HG03575 (cell line): ENCODE measurements around the gene TRPC1.
A peak's percentile ranks its signal among the peaks of the same experiment; 100 is the strongest.
"Not testable (repeated sequence)": the region's sequence is repeated elsewhere in the genome, so short reads cannot be mapped to it uniquely, and the experiment has no call there.

ENCODE experiments used
- ATAC-seq: cut with Tn5 transposase; IDR thresholded peaks from one replicate; pipeline ENCODE4 v1.9.1; 2021; ENCODE audit not compliant: unreplicated experiment, insufficient number of reproducible peaks, low FRiP score; ENCODE audit errors: extremely low read depth

Gene TRPC1

DNA sequence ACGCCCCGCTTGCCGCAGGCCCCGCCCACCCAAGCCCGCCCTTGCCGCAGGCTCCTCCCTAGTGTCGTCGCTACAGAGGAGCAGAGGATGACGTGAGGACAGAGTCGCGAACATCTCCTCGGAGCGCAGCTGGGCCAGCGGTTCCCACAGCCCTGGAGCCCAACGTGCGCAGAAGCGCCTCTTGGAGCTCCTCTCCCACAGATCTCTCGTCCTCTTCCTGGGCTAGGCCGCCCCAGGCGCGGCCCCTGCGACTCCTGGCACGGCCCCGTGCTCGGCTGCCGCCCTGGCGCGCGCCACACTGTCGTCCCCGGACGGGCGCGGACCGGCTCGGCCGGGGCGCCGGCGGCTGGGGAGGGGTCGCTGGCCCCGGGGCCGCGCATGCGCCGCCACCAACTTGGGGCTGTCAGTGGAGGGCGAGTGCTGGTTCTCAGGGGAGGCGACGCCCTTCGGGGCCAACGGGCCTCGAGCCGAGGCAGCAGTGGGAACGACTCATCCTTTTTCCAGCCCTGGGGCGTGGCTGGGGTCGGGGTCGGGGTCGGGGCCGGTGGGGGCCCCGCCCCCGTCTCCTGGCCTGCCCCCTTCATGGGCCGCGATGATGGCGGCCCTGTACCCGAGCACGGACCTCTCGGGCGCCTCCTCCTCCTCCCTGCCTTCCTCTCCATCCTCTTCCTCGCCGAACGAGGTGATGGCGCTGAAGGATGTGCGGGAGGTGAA lies at the start of gene TRPC1:
TSS of gene TRPC1 (plus strand) at position 67 of the 714 bp plus-strand sequence. CDS start at position 593, 526 bp downstream.
- ATAC-seq: peak; percentile 64

DNA sequence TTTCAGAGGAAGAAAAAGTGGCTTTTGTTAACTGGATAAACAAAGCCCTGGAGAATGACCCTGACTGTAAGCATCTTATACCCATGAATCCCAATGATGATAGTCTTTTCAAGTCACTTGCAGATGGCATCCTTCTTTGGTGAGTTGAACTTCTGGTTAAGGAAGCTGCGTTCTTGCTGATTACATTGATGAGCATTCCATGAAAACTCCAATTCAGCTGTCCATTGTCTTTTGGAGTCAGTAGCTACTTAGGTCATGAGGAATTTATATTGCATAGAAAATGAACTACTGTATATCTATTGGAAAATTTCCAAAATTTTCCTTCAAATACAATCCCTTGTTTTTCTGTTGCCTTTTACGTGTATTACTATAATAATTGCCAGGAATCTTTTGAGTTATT lies 47.7 kb upstream of the TRPC1 start:
- no peak for ATAC-seq

DNA sequence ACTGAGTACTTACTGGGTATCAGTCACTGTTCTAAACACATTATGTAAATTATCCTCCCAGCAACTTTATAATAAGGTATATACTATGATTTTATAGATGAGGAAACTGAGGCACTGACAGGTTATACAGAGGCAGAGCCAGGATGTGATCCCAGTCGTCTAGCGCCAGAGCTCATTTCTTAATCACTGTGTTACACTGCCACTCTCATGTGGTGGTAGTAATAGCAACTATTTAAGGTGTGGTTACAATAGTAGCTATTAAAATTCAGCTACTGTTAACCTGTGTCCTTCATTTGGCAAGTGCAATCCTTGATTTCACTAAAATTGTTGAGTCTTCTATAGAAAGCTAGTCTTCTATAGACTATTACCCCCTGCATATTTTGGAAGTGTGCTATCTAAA lies 43.1 kb upstream of the TRPC1 start:
- ATAC-seq: no peak

DNA sequence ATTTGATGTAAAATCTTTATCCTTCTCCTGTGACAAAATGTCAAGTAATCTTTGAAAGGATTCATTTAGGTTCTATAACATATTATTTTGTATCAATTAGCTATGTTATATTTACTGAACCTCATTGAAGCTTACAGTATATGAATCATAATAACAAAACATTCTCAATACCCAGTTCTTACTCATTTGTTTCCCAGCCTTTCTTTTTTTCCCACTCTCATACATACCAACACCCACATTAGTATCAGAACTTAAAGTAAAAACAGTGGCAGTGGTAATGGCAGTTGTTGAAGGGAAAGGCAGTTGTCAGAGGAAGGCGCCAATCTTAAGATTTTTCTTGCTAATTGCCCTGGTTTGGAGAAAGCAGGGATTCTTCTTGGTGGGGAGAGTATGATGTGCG lies 33.2 kb upstream of the TRPC1 start:
- ATAC-seq: no peak

DNA sequence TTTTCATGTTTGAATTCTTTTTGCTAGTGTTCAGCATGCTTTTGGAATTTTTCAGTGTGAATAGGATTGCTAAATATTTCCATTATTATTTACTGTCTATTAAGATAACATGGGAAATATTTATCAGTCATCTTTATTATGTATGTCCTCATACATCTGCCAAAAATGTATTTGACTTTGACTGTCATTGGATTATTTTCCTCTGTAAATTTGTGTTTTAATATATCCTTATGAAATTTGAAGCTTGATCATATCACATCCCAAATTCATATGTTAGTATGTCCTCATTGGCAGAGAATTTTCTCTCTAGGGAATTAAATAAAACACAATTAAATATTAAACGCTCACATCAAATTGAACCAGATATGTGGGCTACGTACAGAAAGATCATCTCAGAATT lies 32.3 kb upstream of the TRPC1 start:
- no peak for ATAC-seq

DNA sequence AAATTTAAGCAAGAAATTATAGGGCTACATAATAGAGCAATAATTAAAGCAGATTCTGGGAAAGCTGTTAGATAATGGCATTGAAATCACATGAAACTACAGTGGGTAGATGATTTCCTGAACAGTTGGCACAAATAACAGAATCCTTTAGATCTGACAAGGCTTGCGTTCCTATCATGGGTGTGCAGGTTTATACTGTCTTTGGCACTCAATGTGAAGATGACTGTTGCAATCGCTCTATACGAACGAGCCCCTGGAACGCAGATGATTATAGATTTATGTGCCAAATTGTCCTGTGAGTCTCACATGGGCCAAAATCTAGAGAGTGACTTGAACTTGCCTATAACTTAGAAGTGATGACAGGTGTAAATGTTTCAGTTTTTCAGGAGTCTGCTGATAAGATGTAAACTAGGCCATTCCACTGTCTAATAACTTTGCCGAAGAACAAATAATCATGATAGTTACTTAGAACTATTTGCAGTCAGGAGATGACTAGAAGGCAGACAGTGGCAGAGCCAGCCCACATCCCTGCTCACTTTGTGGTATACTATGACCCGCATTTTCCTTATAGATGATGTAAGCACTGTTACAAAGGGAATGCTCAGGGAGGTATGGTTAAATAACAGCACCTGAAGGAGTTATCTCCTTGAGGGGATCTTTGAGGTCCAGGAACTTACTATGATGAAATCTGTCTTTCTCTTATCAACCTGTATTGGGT lies 30.5 kb upstream of the TRPC1 start:
- no peak for ATAC-seq

DNA sequence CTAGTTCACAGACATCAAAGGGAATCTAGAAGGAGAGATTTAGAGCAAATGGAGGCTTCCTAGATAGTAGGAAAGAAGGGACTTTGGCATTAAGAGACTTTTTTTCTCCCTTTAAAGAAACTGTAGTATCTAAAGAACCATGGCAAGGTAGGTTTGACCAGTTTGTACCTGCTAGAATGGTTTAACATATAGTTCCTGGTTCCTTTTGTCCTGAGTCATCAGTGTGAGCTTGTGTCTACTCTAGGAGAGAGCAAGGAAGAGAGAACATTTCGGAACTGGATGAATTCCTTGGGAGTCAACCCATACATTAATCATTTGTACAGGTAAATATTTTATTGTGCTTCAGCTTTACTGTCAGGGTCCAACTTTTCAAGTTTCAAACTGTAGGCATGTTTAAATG lies 29.6 kb upstream of the TRPC1 start:
- ATAC-seq: no peak

DNA sequence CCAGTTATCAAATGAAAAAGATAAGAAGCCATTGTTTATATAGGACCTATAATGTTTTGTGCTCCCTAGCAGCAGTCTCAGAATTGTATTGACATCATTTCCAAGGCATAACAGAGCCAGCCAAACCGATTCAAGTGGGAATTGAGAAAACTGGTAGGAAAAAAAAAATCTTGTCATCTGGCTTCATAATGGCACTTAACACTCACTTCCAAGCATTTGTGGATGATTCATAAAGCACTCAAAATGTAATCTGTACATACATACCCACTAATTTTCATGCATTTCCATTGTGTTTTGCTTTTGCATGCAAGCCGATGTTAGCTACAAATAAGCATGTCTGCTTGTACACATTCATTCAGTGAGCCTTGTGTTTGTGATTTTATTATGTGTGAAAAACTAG lies 18.6 kb upstream of the TRPC1 start:
- ATAC-seq: no peak

DNA sequence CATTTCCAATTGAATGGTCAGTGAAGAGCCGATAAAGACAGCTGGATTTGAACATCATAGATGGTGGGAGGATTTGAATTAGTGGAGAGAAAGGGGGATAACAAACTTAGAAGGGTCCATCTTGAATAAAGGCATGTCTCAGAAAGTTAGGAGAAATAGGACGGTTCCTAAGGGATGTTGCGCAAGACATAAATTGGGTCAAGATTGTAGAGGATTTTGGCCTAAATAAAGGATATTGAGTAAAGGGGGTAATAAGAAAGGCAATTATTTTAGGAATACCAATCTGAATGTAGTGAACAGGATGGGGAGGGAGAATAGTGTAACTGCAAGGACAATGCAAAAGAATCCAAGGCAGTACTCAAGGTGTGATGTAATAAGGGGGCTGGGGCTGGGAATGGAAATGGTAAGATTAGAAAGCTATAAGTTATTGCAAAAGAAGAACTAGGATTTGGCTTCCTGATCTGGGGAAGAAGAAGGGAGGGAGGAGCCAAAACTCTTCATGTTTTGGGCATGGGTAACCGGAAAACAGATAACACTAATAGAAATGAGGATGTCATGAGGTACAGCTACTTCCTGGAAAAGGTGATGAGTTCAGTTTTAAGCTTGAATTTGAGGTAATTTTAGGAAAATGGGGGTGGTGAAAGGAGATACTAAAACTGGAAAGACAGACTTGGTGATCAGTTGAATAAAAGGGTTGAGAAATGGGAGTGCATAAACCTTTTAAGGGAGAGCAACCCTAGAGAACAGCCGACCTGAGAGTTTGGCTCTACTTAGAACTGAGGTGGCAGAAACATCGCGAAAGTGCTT lies 17.3 kb upstream of the TRPC1 start:
- ATAC-seq: no peak

DNA sequence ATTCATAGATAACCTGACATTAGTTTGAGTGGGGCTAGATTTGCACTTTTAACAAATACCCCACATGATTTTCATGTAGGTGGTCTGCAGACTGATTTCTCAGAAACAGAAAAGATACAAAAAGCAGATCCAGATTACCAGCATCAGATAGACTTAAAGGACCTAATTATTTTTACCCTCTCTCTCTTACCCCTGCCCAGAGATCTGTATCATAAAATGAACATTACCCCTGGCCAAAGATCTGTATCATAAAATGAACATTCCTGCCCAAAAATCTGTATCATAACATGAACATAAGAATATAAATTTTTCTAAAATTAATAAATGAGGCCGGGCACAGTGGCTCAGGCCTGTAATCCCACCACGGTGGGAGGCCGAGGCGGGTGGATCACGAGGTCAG lies 14.6 kb upstream of the TRPC1 start:
- ATAC-seq: no peak

DNA sequence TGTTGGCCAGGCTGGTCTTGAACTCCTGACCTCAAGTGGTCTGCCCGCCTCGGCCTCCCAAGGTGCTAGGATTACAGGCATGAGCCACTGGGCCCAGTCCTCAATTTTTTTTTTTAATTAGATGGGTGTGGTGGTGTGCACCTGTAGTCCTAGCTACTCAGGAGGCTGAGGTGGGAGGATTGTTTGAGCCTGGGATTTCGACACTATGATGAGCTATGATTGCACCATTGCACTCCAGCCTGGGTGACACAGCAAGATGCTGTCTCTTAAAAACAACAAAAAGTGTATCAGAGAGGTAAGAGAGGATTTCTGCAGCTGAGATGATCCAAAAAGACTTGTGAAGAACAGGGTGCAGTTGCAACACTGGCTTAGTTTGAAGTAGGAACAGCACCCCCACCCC lies 9.0 kb upstream of the TRPC1 start:
- not testable (repeated sequence) for ATAC-seq

DNA sequence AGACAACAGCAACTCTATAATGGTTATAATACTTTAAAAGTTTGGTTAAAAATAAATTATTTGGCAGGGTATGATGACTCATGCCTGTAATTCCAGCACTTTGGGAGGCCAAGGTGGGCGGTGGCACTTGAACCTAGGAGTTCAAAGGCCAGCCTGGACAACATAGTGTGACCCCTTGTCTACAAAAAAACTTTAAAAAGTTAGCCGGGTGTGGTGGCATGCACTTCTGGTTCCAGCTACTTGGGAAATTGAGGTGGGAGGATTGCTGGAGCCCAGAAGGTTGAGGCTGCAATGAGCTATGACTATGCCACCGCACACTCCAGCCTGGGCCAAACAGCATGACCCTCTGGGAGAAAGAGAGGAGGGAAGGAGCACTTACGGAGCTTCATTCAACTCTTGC lies 7.7 kb upstream of the TRPC1 start:
- ATAC-seq: no peak

DNA sequence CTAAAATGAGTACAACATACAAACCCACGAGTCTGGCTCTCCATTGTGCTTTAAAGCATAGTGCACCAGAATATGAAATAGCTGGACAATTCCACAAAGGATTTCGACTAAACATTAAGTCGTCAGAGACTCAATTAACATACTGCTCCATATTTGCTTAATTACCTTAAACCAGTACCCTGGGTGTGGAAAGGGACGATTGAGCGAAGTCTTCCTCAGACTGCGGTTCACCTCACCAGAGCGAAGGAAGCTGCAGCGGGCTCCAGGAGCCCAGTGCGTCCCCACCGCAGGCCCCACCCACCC lies 218 bp upstream of the TRPC1 start:
- ATAC-seq: no peak

DNA sequence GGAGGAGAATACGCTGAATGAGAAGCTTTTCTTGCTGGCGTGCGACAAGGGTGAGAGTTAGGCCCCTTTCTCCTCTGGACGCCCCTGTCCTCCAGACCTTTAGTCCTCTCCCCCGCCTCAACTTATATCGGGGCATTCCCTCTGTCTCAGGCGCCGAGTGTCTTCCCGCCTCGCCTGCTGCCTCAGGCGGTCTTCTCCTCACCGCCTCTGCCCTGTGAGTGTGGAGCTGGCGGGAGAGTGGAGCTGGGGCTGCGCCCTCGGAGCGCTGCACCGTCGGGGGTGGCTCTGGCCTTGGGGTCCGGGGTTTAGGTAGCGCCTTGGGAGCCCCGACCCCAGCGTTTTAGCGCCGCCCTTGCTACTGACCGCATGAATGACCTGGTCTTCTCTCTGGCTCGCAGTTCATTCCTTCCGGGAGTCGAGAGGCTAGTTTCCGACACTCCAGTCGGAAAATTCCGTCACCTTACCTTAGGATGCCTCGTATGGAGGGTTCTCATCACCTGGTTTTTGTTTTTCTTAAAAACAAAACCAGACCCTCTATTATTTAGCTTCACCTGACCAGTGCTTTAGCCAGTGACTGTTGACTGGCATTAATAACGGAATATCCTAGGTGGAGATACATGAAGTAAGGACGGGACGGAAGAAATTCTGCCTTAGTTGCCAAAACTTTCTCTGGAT lies 985 bp downstream of the TRPC1 start:
- ATAC-seq: no peak

DNA sequence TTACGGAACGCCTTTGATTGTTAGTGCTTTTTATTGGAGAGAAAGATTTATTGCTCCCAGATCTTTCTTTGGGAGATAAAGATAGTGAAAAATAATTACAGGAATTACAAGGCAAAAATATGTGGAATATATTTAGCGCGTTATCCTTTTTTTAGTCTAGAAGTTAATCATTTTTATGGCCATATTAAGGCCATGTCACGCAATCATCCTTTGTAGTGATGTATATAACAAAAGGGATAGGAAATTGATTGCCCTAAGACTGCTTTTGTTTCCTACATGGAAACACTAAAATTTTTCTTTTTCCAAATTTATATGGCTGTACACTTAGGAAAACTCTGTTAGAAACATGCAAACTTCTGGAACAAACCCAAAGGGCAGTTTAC lies 1.5 kb downstream of the TRPC1 start:
- no peak for ATAC-seq

DNA sequence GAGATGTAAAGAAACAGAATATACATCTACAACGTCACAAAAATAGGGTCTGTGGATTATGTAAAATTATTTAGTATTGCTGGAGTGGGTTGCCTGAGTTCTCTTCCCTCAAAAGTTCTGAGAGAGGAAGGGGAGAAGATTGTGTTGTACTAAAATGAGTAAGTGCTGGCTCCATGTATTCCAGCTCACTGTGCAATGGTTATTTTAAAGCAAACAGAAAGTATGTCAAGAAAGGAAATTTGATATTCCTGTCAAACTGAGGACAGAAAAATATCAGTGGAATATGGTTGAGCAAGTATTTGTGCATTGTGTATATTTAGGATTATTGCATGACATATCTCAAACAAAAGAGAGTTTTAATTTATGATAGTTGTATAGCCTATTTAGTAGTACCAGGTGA lies 2.2 kb downstream of the TRPC1 start:
- ATAC-seq: no peak

DNA sequence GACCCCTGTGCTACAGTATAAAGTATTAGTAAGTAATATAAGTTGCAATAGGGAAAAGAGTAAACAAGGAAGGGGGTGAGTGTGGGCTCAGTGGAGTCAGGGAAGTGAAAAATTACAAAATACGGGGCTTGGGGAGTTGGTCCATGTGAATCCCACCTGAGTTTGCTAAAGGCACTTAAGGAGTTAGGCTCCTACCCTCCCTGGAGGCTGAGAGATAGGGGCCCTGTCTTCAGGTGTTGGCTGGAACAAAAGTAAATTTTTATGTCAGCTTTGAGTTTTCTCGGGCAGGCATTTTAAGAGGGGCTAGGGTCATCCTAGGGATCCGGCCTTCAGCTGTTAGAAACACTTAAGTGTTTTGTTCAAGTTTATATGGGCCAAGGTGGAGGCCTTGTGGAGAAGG lies 8.2 kb downstream of the TRPC1 start:
- ATAC-seq: no peak

DNA sequence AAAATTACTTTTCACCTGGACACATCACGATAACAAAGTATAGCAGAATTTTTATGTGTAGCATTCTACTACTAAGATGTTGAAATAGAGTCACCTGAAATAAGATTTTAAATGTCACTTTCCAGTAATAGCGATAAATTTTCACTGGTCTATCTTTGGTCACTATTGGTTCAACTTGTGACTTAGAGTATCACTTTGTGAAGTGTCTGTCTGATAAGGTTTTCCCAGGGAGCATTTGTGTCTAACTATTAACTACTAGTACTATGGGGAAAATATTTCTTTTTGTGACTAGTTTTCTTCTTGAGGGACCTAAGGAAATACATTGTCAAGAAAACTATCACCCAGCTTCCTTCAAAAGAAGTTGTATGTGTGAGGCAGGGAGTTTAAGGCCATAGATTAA lies 11.0 kb downstream of the TRPC1 start:
- ATAC-seq: no peak

DNA sequence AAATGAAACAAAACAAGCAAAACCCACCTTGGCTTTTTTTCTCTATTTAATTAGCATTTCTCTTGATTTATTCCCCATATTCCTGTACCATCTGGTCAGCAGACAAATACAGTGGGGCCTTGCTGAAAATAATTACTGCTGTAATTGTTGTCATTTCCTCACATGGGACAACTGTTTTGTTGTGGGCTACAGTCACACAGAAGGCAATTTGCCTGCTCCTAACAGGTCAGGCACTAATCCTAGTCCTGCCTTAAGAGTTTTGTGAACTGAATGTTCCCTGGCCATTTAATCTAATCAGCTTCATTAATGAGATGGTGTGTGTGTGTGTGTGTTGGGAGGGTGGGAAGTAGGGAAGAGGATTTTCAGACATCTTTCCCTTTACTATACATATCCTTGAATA lies 11.6 kb downstream of the TRPC1 start:
- ATAC-seq: no peak

DNA sequence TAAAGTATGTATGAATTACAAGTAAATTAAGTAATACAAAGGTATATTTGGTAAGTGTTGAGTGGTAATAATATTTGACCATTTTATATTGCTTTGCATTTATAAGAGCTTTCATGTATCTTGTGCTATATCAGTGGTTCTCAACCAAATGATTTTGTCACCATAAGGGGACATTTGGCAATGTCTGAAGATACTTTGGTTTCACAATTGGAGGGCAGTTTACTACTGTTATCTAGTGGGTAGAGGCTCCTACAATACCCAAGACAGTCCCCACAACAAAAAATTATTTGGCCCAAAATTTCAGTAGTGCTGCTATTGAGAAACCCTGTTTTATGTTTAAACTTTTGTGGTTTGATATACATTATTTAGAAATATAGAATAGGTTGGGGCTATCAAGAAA lies 14.6 kb downstream of the TRPC1 start:
- ATAC-seq: no peak
